RWPE1 (cell line): ENCODE measurements around the gene MCM3.

ENCODE experiments used
- CTCF ChIA-PET: fragments of 350-600 bp; sonication (Branson Sonifier 250); formaldehyde crosslinking; extraction: SDS; loops from one replicate; lab custom pipeline; 2021; lab: Yijun Ruan, JAX
- POLR2A ChIA-PET: fragments of 400-600 bp; formaldehyde crosslinking; extraction: SDS; loops from one replicate; lab custom pipeline; 2020; ENCODE audit warnings: antibody characterized with exemption; ENCODE audit not compliant: low non-redundant PET; lab: Yijun Ruan, JAX
- DNase-seq: peaks from one replicate; pipeline ENCODE4 v3.0.0; 2012; ENCODE audit warnings: low spot score
- H3K27ac ChIP-seq: fragments of 450-650 bp; 2 replicates; pipeline ENCODE4 v1.5.1; 2017
- TF ChIP-seq, protein P1 (sequence below): fragments of 450-650 bp; conservative IDR thresholded peaks from 2 replicates; pipeline ENCODE4 v1.5.1; 2017; ENCODE audit warnings: low read depth, mild to moderate bottlenecking

MCM3 gene

DNA sequence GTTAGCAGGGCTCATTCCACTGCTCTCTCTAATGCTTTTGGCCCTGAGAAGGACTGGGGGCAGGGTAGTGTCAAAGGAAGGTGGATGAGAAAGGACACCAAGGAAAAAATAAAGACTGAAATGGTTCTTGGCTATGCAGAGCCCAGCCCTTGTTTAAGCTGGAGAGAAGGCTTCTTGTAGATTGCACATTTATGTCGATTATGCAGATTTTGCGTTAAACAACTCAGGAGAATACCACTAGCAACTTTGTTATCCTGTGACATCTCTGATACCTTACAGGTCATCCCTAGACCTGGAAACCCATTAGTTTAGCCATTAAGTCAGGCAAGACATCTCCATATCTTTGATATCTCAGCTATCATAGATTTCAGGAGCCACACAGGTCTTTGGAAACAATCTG lies 29.1 kb downstream of the MCM3 start:
- ChIA-PET POLR2A (no interaction called here), CTCF (interaction anchor here (0.6 kb wide), 1 partner anchor 23 kb away, joined by 3 read pairs; no protein-coding TSS in a partner anchor)
- no peak overlapping the region for H3K27ac ChIP-seq
- TF ChIP-seq, protein P1, sequence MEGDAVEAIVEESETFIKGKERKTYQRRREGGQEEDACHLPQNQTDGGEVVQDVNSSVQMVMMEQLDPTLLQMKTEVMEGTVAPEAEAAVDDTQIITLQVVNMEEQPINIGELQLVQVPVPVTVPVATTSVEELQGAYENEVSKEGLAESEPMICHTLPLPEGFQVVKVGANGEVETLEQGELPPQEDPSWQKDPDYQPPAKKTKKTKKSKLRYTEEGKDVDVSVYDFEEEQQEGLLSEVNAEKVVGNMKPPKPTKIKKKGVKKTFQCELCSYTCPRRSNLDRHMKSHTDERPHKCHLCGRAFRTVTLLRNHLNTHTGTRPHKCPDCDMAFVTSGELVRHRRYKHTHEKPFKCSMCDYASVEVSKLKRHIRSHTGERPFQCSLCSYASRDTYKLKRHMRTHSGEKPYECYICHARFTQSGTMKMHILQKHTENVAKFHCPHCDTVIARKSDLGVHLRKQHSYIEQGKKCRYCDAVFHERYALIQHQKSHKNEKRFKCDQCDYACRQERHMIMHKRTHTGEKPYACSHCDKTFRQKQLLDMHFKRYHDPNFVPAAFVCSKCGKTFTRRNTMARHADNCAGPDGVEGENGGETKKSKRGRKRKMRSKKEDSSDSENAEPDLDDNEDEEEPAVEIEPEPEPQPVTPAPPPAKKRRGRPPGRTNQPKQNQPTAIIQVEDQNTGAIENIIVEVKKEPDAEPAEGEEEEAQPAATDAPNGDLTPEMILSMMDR: no peak
- DNase-seq: no peak

DNA sequence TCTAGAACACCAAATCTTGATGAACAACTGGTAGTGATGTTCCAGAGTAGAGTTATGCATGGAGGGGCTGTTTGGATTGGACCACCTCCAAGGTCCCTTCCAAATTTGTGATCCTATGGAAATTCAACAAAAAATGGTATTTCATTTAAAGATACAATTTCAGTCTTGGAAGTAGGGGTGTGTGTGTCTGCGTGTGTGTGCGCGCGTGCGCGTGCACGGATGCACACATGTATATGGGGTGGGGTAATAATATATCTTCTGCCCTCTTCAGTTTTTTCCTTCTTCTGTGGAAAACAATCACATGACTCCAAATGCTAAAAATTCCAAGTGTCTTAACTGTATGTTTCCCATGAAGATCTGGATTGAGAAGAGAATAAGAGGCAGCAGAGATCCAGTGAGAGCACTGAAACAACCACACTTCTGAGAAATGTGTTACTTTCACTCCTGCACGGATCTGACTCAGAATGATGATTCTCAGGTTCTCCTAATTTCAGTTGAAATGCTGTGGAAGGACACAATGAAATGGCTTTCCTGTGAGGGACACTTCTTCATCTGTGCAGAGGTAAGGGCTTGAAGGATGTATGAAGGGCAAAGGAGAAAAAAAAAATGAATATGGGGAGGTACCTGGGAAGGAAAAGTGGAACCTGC lies 29.7 kb downstream of the MCM3 start:
- H3K27ac ChIP-seq: no peak overlapping the region
- ChIA-PET CTCF (interaction anchor here (0.6 kb wide), 2 partner anchors 22 to 1194 kb away, joined by 3 read pairs; no protein-coding TSS in a partner anchor), POLR2A (no interaction called here)
- DNase-seq: no peak
- TF ChIP-seq, protein P1: no peak

DNA sequence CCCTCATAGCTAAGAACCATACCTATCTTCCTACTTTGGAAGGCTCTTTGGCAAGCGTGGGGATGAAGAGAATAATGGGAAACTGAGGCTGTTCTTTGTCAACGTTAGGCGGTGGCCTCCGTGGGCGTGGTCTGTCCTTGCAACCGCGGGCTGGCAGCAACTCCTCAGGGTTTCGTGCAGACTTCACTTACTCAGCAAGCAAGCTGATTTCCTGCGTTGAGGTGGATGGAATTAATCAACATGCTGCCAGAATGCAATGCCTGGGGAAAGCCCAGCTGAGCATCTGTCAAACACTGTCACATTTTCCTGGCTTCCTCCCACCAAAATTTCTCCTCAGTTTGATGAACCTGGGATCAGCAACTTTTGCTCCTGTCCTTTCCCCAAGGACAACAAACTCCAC lies 31.0 kb downstream of the MCM3 start:
- no peak for DNase-seq
- no peak overlapping the region for H3K27ac ChIP-seq
- ChIA-PET CTCF (interaction anchor here (0.9 kb wide), 1 partner anchor 10 kb away, joined by 3 read pairs; no protein-coding TSS in a partner anchor), POLR2A (no interaction called here)
- TF ChIP-seq, protein P1: no peak

DNA sequence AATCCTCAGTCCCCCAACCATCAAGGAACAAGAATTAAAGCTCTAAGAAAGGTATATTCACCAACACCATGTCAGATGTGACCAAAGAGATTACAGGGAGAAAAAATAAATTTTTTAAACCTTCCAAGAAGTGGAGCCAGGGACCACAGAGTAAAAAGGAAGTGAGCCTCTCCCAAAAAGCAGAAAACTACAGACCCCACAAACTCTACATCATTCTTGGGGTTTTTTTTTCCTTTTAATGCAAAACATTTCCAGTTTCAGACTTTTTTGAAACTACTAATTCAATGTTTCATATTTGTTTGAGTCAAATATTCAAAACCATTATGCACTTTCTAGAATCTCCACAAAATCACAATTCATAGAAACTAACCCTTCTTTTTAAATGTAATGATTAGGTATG lies 33.4 kb downstream of the MCM3 start:
- ChIA-PET POLR2A (no interaction called here), CTCF (interaction anchor here (0.8 to 0.9 kb wide), 2 partner anchors 10 to 13 kb away, joined by 3 read pairs; no protein-coding TSS in a partner anchor)
- TF ChIP-seq, protein P1: no peak
- no peak for DNase-seq
- H3K27ac ChIP-seq: no peak overlapping the region

DNA sequence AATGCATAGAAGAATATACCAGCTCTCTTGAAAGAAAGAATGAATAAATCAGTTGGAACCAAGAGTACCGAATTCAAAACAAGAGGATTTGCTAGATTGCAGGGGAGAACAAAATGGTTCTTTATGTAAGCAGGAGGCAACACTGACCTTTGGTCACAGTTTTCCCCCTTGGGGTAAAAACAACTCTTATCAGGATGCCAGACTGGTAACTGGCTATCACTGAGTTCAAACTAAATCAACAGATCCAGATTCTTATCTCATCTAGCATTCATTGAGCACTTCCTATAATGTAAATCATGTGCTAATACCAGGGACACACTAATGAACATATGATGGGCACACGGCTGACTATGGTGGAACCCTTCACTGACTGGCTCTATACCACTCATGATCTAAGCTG lies 35.5 kb downstream of the MCM3 start:
- H3K27ac ChIP-seq: no peak overlapping the region
- ChIA-PET CTCF (no interaction called here), POLR2A (no interaction called here)
- TF ChIP-seq, protein P1: no peak
- no peak for DNase-seq

DNA sequence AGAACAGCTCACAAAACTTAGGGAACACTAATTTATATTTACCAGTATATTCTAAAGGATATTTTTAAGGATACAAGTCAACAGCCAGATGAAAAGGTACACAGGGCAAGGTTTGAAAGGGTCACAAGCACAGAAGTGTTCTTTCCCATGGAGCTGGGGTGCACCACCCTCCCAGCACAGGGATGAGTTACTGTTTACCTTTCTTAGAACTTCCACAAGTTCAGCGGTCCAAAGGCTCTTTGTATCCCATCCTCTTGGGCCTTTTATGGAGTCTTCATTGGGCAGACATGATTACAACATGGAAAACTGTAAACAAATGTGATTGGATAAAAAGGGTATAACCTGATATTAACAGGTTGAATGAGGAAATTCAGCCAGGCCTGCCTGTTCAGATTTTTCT lies 39.1 kb downstream of the MCM3 start:
- CTCF ChIA-PET: interaction anchor here (0.7 to 1.2 kb wide), 2 partner anchors 15 to 19 kb away, joined by 3 read pairs; no protein-coding TSS in a partner anchor
- TF ChIP-seq, protein P1: no peak
- POLR2A ChIA-PET: no interaction called here

More for the DNA sequence above, 39.1 kb downstream of the MCM3 start:
- DNase-seq: no peak
- H3K27ac ChIP-seq: no peak overlapping the region
